CD4-positive, alpha-beta T cell treated with Interleukin-4 for 4 hours (primary cell): ENCODE measurements around the gene PAK6.

Source experiments
- DNase-seq: peaks from one replicate; pipeline ENCODE4 v3.0.0-alpha.2; 2020

The PAK6 gene

GRCh38 chr15:40256638-40257235 lies 17.9 kb downstream of the PAK6 start:
- DNase-seq, result peak; percentile 34

- no peak for DNase-seq
Measured at GRCh38 chr15:40257656-40258450, 19.0 kb downstream of the PAK6 start.

- DNase-seq, result no peak
Measured at GRCh38 chr15:40258544-40258943, 19.7 kb downstream of the PAK6 start.

- DNase-seq, result no peak
Measured at GRCh38 chr15:40259021-40259420, 20.2 kb downstream of the PAK6 start.

GRCh38 chr15:40263024-40263754 lies 24.3 kb downstream of the PAK6 start:
- no peak for DNase-seq

GRCh38 chr15:40264321-40265153 lies 25.7 kb downstream of the PAK6 start:
- no peak for DNase-seq

- DNase-seq, result no peak
Measured at GRCh38 chr15:40265355-40265754, 26.5 kb downstream of the PAK6 start.

GRCh38 chr15:40265875-40266274 lies 27.0 kb downstream of the PAK6 start:
- DNase-seq, result no peak

- no peak for DNase-seq
Measured at GRCh38 chr15:40266828-40267304, 28.0 kb downstream of the PAK6 start.

GRCh38 chr15:40267670-40268069 lies 28.8 kb downstream of the PAK6 start:
- no peak for DNase-seq

- no peak for DNase-seq
Measured at GRCh38 chr15:40269604-40270003, 30.7 kb downstream of the PAK6 start.

GRCh38 chr15:40270246-40270995 lies 31.6 kb downstream of the PAK6 start:
- no peak for DNase-seq

- DNase-seq, result no peak
Measured at GRCh38 chr15:40271685-40272484, 33.0 kb downstream of the PAK6 start.

- DNase-seq, result no peak
Measured at GRCh38 chr15:40272485-40273056, 33.7 kb downstream of the PAK6 start.

- no peak for DNase-seq
Measured at GRCh38 chr15:40273428-40273827, 34.6 kb downstream of the PAK6 start.

GRCh38 chr15:40274350-40275274 lies 35.7 kb downstream of the PAK6 start:
- DNase-seq, result peak; percentile 84

- no peak for DNase-seq
Measured at GRCh38 chr15:40275523-40275922, 36.7 kb downstream of the PAK6 start.

- no peak for DNase-seq
Measured at GRCh38 chr15:40275954-40276353, 37.1 kb downstream of the PAK6 start.

GRCh38 chr15:40276927-40277326 lies 38.1 kb downstream of the PAK6 start:
- DNase-seq, result no peak

GRCh38 chr15:40277471-40277870 lies 38.6 kb downstream of the PAK6 start:
- no peak for DNase-seq
